COLO829 (cell line): ENCODE data around the gene MPDZ.
A peak's percentile ranks its signal among the peaks of the same experiment; 100 is the strongest.

Source experiments
- DNase-seq: peaks from one replicate; pipeline ENCODE4 v3.0.0; 2012; ENCODE audit warnings: low spot score

The MPDZ gene

GRCh38 chr9:13139641-13140171 is 139.8 kb downstream of the MPDZ start:
- DNase-seq: peak; percentile 35

GRCh38 chr9:13137426-13137825 is 142.1 kb downstream of the MPDZ start:
- DNase-seq: no peak

- DNase-seq: no peak
Measured at GRCh38 chr9:13131991-13132390, 147.5 kb downstream of the MPDZ start.

- no peak for DNase-seq
Measured at GRCh38 chr9:13131416-13131815, 148.1 kb downstream of the MPDZ start.

DNA sequence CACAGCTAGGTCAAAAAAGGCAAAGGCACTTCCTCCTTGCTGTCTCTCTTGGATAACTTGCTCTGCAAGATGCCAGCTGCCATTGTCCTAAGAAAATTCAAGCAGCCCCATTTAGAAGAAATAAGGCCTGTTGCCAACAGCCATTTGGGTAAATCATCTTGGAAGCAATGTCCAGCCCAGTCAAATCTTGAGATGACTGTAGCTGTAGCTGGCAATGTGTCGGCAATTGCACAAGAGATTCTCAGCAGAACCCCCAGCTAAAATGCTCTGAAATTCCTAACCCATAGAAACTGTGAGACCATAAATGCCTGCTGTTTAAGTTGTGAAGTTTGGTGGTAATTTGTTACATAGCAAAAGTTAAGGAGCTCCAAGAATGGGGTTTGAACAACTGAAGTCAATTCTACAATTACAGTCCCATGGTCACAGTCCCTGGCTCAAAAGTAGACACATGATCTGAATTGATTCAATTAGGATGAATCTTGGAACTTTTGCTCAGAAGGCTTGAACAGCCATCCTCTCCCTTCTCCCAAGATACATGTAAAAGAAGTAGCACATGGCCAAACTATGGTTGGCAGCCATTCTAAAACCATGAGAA is 151.1 kb downstream of the MPDZ start:
- DNase-seq: no peak

DNA sequence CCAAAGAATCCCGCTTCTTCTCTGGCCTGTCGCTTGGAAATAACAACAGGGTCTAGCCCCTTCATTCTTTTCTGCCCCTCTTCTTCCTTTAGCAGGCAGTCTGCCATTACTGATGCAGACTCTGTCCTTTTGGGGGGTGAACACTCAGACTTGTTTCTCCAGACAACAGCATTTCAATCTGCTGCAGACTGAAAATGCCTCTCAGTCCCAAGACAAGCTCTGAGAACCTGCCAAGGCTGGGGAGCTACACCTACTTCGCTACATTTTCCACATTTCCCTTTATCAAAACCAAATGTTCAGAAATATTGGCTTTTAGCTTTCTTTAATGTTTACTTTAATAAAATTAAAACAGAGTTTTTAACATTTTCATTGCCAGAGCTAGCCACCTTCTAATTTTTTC is 152.4 kb downstream of the MPDZ start:
- DNase-seq: no peak

GRCh38 chr9:13125261-13125660 is 154.2 kb downstream of the MPDZ start:
- DNase-seq: no peak

- DNase-seq: no peak
Measured at GRCh38 chr9:13122756-13123369, 156.6 kb downstream of the MPDZ start.

- no peak for DNase-seq
Measured at GRCh38 chr9:13118313-13118712, 161.2 kb downstream of the MPDZ start.

- no peak for DNase-seq
Measured at GRCh38 chr9:13116292-13116691, 163.2 kb downstream of the MPDZ start.

DNA sequence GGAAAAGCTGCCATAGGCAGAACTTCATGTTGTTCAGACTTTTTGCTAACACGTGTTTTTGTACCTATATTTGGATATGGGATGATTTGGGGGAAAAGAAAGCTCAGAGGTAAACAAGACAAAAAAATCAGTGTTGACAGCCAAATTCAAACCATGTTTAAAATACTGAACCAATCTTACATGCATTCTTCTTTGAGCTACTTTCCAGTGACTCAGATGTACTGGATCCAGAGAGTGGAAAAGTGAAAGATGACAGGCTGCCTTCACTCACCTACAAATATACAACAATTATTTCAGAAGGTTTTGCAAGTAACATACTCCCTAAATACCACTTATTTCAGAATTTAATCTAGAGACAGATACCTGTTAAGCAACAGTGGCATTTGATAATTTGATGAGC is 165.7 kb downstream of the MPDZ start:
- no peak for DNase-seq

DNA sequence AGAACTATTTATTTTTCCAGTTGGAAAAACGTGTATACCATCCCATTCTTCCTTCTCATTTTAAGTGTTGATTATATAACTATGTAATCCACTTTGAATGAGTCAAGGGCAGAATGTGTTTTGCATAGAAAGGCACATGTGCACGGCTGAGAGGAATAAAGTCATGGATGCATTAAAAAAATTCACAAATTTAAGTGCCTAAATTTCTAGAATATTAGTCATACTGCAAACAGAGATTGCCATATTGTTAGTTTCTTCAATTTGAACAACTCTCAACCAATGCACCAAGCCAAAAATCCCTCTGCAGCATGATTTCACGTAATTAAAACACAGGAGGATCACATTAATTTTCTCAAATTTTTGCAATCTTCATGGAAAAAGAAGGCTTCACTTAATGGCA is 166.3 kb downstream of the MPDZ start:
- DNase-seq: no peak

DNA sequence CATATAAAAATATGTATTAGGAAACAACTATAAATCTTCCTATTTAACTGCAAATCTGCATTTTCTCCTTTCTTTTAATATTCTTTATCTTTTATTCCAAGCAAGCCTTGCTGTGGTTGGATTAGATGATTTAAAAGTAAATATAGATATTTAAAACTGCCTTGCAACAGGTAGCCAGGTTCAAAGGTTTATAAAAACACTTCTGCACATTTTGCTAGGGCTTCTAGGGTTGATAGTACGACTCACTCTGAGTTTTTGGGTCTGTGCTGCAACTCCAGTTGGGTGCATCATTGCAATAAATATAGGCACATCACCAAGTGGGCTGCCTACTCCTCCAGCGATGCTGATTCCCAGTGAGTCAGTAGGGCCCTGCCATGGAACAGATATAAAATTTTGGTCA is 167.7 kb downstream of the MPDZ start:
- no peak for DNase-seq

GRCh38 chr9:13110766-13111417 is 168.6 kb downstream of the MPDZ start:
- no peak for DNase-seq

DNA sequence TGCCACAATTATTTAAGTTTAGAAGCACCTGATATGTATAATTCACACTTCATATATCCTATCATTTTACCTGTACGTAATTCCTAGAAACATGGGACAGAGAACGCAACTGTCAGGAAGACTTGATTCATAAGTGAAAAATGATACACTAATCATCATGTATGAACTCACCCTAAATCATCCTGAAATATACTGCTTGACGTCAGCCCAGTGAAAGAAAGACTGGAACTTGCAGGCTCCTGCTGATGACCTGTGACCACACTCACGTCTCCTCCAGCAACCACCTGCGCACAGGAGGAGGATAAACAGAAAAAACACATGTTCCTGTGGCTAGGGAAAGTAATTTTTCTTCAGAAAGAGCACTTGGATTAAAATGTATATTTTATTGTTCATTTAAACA is 169.7 kb downstream of the MPDZ start:
- DNase-seq: no peak

GRCh38 chr9:13107008-13107407 is 172.5 kb downstream of the MPDZ start:
- no peak for DNase-seq

GRCh38 chr9:13100914-13101572 is 178.4 kb downstream of the MPDZ start:
- DNase-seq: no peak

- DNase-seq: no peak
Measured at GRCh38 chr9:13095056-13095455, 184.4 kb downstream of the MPDZ start.

GRCh38 chr9:13090628-13091027 is 188.9 kb downstream of the MPDZ start:
- DNase-seq: no peak

- DNase-seq: no peak
Measured at GRCh38 chr9:13089666-13090065, 189.8 kb downstream of the MPDZ start.

DNA sequence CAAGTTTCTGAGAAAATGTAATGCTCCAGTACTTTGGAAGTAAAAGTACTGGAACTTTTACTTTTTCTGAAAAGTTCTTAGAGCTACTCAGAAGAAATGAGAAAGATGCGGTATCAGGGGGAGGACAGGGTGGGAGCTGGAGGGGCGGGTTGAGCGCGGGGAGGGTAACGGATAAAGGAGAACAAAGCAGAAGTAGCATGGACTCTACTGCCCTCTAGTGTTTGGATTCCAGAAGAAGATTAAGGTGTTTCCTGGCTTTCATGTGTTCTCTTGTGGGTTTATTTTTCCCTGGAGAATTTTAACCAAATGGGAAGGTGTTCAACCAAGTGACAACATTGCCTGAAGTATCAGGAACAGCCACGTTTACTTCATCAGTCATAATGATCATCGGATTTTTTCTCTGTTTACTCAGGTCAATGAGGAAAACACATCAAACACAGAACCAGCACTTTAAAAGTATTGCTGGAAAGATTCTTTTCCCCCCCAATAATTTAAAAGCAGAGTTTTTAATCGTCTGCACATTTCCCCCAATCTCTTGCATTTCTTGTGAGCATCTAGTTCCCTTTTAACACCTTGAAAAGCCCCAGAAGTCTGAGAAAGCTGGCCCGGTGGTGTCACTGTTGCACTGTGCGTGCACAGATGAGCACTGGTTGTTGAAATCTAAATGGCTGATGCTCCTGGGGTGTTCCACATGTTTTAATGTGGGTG is 190.6 kb downstream of the MPDZ start:
- peak; percentile 57 for DNase-seq

DNA sequence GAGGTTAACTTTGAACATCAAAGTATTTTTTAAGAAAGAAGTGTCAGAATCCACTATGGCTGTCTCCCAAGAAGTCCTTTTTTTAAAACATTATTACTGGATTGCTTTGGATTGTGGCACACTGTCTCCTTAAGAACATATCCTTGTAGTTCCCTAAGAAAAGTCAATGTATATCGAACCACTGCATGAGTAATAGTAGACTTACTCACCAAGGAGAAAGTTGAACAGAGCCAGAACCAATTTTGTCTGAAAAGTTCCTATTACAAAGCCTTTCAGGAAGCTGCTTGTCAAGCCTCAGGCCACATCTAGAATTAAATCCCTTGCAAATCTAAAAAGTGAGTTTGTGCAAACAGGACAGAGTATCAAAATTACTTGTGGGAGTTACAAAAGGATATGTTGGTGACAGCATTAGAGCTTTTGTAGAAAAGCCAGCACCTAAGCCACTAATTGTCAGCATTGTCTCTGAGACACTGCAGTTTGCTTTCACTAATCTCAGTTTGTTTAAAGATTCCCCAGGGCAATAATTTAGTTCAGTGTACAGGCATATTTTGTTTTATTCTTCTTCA is 195.4 kb downstream of the MPDZ start:
- no peak for DNase-seq
